Small intestine (tissue), 7 donors: ENCODE data around the gene ALDH6A1. TPM values are rescaled to one million over a fixed set of nuclear protein-coding genes. Genes with fewer than 3 reads are reported as not detected.

ENCODE experiments used
- DNase-seq, 2 donors: peaks; one replicate each; pipeline versions ENCODE4 v3.0.0 to v3.0.0-alpha.2; 2013
- FAIRE-seq: peaks from 2 replicates; lab custom pipeline; 2012; peaks lifted over from hg19 to GRCh38; lab: Jason Lieb, UNC
- H3K27ac ChIP-seq, 3 donors: one replicate each; pipeline ENCODE4 v1.5.1; 2013; ENCODE audit warnings: low read length in 2 of 3, mild to moderate bottlenecking in 2 of 3, control low read depth in 1 of 3, inconsistent platforms in 1 of 3, low read depth in 1 of 3, moderate library complexity in 1 of 3
- H3K27me3 ChIP-seq, 3 donors: one replicate each; pipeline ENCODE4 v1.6.1; 2013; ENCODE audit warnings: low read length in 3 of 3, inconsistent platforms in 1 of 3; ENCODE audit not compliant: control insufficient read depth in 3 of 3, insufficient read depth in 3 of 3
- H3K36me3 ChIP-seq, 3 donors: one replicate each; pipeline ENCODE4 v1.6.1; 2013; ENCODE audit warnings: low read length in 3 of 3, inconsistent platforms in 1 of 3, low read depth in 1 of 3, mild to moderate bottlenecking in 1 of 3, moderate library complexity in 1 of 3; ENCODE audit not compliant: control insufficient read depth in 3 of 3, insufficient read depth in 2 of 3
- H3K4me1 ChIP-seq, 3 donors: one replicate each; pipeline ENCODE4 v1.6.1; 2013; ENCODE audit warnings: low read length in 2 of 3, inconsistent platforms in 1 of 3, low read depth in 1 of 3, mild to moderate bottlenecking in 1 of 3, moderate library complexity in 1 of 3; ENCODE audit not compliant: control insufficient read depth in 3 of 3, insufficient read depth in 2 of 3
- H3K4me3 ChIP-seq, 3 donors: one replicate each; pipeline ENCODE4 v1.5.1; 2013; ENCODE audit warnings: low read length in 3 of 3, control low read depth in 1 of 3, inconsistent platforms in 1 of 3, low read depth in 1 of 3, mild to moderate bottlenecking in 1 of 3, moderate library complexity in 1 of 3
- H3K9me3 ChIP-seq, 2 donors: one replicate each; pipeline ENCODE4 v1.6.1; 2013; ENCODE audit warnings: low read depth in 1 of 2, low read length in 1 of 2; ENCODE audit not compliant: control insufficient read depth in 2 of 2, insufficient read depth in 1 of 2
- WGBS, 3 donors: extraction: QIAGEN DNeasy Blood & Tissue Kit; methylation state at CpG; one replicate each; pipeline ENCODE4 v1.1.7; 2013; 5-methylcytosine and 5-hydroxymethylcytosine counted together
- polyA plus RNA-seq, 4 donors: library from polyadenylated mRNA; stranded (reverse) in 3 of 4; unstranded in 1 of 4; fragments of 200-250 nt in 3 of 4; fragments of 120-200 nt in 1 of 4; gene quantifications; one replicate each; pipeline versions ENCODE4 v1.2.1 to v1.2.3, GENCODE V29; 2013
- donor health status: healthy with polysubstance abuse.
- donor health status: control.
- donor health status: control.
- donor health status: Bipolar disorder and iron deficiency.
- donor health status: healthy.

Gene ALDH6A1
- polyA plus RNA-seq, 4 donors = 15.8 to 56.4 (median 30.5) TPM

DNA sequence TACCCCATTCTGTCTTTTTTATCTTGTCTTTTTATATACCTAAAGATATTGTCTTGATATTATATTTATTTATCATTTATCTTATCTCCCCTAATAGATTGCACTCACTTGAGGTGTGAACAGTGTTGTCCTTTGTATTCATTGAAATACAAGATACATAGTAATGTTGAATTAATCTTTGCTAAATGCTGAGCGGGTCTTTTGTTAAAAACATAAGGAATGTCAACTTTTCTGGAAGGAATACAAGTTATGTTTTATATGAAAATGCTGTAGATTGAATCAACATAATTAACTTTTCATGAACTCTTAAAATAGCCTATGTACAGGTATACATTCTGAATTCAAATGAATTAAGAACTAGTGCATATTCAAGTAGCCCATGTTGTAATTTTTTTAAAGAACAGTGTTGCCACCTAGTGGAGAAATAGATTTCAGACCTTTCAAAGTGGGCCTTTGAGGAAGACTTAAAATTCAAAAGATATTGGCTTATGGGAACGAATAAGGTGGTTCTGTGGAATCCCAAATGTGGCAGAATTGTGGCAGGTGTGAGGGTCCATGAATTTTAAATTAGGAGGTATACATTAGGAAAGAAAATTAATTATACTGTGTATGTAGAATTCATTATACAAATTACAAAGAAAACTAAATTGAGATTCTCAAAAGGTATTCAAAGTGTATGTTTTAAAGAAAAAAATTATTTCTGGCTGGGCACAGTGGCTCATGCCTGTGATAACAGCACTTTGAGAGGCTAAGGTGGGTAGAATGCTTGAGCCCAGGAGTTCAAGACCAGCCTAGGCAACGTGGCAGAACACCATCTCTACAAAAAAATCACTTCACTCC is 46.0 kb downstream of the ALDH6A1 start:
- WGBS, 3 donors = 58 to 66% (median 62%) methylated on average over 3 of the region's 3 CpGs
- peak; percentile 82 for FAIRE-seq
- H3K27me3 ChIP-seq = no peaks in the 10 kb centered on the region
- peak; percentile 70 to 77 for DNase-seq
- no peak overlapping the region for H3K27ac ChIP-seq
- H3K36me3 ChIP-seq = peaks cover 0 to 6% (median 0%) of the 10 kb centered on the region in 3 donors
- H3K9me3 ChIP-seq = no peaks in the 10 kb centered on the region
- H3K4me1 ChIP-seq = no peaks in the 10 kb centered on the region
- H3K4me3 ChIP-seq = no peak overlapping the region

DNA sequence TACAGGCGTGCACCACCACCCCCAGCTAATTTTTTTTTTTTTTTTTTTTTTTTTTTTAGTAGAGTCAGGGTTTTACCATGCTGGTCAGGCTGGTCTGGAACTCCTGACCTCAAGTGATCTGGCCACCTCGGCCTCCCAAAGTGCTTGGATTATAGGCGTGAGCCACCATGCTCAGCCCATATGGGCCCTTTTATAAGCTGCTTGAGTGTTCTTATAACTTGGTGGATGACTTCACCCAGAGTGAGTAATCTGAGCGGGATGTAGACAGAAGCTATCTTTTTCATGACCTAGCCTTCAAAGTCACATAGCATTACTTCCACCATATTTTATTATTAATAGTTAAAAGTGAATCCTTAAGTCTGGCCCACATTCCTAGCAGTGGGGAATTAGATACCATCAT is 48.7 kb downstream of the ALDH6A1 start:
- DNase-seq (no peak), FAIRE-seq (no peak)
- no peaks in the 10 kb centered on the region for H3K4me1 ChIP-seq
- H3K27me3 ChIP-seq = no peaks in the 10 kb centered on the region
- WGBS, 3 donors = 92 to 97% (median 94%) methylated on average over 4 of the region's 4 CpGs
- H3K9me3 ChIP-seq = no peaks in the 10 kb centered on the region
- H3K36me3 ChIP-seq = peaks cover 0 to 3% (median 0%) of the 10 kb centered on the region in 3 donors
- H3K4me3 ChIP-seq = no peak overlapping the region
- H3K27ac ChIP-seq = no peak overlapping the region

DNA sequence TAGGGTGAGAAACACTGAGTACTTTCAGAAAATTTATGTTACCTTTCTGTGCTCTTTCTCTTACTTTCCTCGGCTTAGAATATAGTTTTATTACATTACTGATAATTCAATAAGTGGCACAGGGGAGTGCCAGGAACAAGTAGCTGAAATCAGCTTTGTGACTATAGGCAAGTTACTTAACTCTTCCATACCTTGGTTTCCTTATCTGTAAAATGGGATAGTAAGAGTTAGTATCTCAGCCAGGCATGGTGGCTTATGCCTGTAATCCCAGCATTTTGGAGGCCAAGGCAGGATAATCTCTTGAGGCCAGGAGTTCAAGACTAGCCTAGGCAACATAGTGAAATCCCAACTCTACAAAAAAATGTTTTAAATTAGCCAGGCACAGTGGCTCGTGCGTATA is 49.7 kb downstream of the ALDH6A1 start:
- H3K4me3 ChIP-seq = no peak overlapping the region
- H3K36me3 ChIP-seq = peaks cover 0 to 3% (median 0%) of the 10 kb centered on the region in 3 donors
- FAIRE-seq (no peak), DNase-seq (no peak)
- no peaks in the 10 kb centered on the region for H3K27me3 ChIP-seq
- no peak overlapping the region for H3K27ac ChIP-seq
- 78 to 86% (median 84%) methylated on average over 3 of the region's 3 CpGs for WGBS, 3 donors
- H3K4me1 ChIP-seq = no peaks in the 10 kb centered on the region
- no peaks in the 10 kb centered on the region for H3K9me3 ChIP-seq

DNA sequence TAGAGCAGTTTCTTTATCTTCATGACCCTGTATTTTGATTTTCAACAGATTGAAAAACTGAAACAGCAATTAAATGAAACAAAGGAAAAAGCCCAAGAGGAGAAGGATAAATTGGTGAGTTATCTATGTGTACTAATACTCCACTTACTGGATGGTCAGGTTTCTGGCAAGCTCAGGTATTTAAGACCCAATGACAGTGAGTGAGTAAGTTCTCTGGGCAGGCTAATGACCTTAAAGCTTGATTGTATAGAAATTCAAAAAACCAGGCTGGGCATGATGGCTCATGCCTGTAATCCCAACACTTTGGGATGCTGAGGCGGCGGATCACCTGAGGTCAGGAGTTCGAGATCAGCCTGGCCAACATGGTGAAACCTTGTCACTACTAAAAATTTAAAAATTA is 55.1 kb downstream of the ALDH6A1 start:
- Histone ChIP-seq H3K27me3 (no peaks in the 10 kb centered on the region), H3K4me1 (peaks cover 0 to 9% (median 0%) of the 10 kb centered on the region in 3 donors), H3K9me3 (no peaks in the 10 kb centered on the region), H3K27ac (peak overlapping the region in 1 of 3 donors; percentile 54), H3K4me3 (no peak overlapping the region), H3K36me3 (no peaks in the 10 kb centered on the region)
- 94 to 99% (median 95%) methylated on average over 3 of the region's 3 CpGs for WGBS, 3 donors
- DNase-seq (peak in 1 of 2 donors; percentile 22), FAIRE-seq (no peak)

DNA sequence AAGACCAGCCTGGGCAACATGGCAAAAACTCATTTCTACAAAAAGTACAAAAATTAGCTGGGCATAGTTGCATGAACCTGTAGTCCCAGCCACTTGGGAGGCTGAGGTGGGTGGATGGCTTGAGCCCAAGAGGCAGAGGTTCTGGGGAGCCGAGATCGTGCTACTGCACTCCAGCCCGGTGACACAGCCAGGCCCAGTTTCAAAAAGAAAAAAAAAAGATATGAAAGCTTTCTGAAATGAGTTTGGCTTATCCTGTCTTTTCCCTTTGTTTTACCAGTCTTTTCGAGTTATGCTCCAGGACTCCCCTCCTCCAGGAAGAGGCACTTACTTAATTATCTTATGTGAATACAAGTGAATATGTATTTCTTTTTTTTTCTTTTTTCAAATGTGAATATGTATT is 61.9 kb downstream of the ALDH6A1 start:
- Histone ChIP-seq H3K4me3 (no peak overlapping the region), H3K36me3 (no peaks in the 10 kb centered on the region), H3K9me3 (no peaks in the 10 kb centered on the region), H3K27me3 (no peaks in the 10 kb centered on the region), H3K4me1 (peaks cover 0 to 4% (median 3%) of the 10 kb centered on the region in 3 donors), H3K27ac (no peak overlapping the region)
- no peak for DNase-seq
- 89 to 99% (median 89%) methylated on average over 4 of the region's 4 CpGs for WGBS, 3 donors
- no peak for FAIRE-seq

DNA sequence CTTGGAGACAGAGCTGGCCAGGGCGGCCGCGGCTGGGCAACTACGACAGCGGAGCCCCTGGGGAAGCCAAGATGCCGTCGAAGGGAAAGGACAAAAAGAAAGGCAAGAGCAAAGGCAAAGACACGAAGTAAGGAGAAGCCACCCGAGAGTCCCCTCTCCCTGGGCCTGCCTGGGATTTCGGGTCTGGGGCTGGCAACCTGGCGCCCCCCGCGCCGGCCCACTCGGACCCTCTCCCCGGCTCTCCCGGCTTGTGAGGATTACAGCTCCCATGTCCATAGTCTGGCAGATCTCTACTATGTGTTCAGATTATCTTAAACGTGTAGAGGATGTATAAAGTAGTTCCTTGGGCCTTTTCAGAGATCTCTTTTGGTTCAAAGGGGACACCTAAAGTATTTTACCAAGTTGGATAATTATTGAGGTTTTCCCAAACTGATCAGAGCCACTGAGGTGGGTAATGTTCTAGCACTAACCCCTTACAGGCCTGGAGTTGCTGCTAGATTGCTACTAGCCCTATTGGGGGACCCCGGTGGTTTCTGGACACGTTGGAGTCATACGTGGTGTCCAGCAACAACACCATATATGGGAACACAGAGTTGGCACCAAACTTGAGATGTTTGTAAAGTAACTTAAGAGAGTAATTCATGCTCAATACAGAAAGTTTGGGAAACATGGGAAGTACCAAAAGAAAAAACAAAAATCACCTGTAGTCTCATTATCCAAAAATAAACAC is 64.7 kb downstream of the ALDH6A1 start:
- H3K27ac ChIP-seq = peak overlapping the region; percentile 91 to 100 (median 97)
- FAIRE-seq = no peak
- WGBS, 3 donors = 9 to 12% (median 11%) methylated on average over 20 to 21 of the region's 21 CpGs
- no peaks in the 10 kb centered on the region for H3K9me3 ChIP-seq
- no peaks in the 10 kb centered on the region for H3K36me3 ChIP-seq
- no peak for DNase-seq
- H3K4me1 ChIP-seq = peaks cover 0 to 4% (median 3%) of the 10 kb centered on the region in 3 donors
- peak overlapping the region; percentile 69 to 88 (median 78) for H3K4me3 ChIP-seq
- no peaks in the 10 kb centered on the region for H3K27me3 ChIP-seq

DNA sequence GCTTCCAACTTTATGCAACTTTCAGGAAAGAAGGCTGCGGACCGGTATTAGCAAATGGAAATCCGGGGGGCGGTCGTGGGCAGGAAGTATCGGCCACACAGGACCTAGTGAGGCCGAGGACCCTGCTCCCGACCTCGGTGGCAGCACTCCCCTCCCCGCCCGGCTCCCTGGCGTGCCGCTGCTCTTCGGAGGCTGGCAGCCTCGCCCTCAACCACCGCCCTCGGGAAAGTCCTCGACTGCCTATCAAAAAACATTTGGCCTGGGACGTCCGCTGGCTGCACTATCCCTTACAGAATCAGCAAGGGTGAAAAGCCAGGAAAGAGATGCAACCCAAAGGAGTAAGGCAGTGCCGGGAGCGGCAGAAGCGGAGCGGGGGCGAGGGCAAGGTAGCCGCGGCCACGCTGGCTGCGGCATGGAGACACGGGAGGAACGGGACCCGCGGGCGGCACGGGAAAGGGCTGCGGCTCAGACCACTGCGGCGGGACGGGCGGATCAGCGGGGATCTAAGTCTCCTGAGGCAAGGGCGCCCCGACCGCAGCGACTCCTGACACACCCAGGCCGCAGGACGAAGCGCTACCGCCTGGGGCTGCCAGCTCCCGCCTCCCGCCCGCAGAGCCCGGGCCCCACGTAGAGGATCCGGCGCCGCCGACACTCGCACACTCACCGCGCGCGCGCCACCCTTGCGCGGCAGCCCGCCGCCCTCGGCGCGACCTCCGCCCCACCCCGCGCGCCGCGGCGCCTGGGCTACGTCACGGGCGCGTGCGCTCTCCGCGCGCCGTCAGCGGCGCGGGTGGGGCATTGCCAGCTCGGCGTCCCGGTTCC is 65.5 kb downstream of the ALDH6A1 start, which contains the start of the genes BBOF1 and ENTPD5:
Gene BBOF1 (plus strand): TSS at position 764 of the 822 bp plus-strand sequence. CDS start 130 bp downstream, outside the sequence.
Gene ENTPD5 (minus strand): TSS at position 703 of the 822 bp plus-strand sequence. CDS start 31,186 bp downstream, outside the sequence.
- no peak for FAIRE-seq
- H3K27me3 ChIP-seq = no peaks in the 10 kb centered on the region
- H3K9me3 ChIP-seq = no peaks in the 10 kb centered on the region
- H3K4me1 ChIP-seq = peaks cover 3 to 8% (median 4%) of the 10 kb centered on the region in 3 donors
- peak within 1 kb of the TSS; percentile 69 to 88 (median 85) for H3K4me3 ChIP-seq
- H3K27ac ChIP-seq = peak within 1 kb of the TSS; percentile 97 to 100 (median 97)
- peak; percentile 87 to 95 for DNase-seq
- no peaks in the 10 kb centered on the region for H3K36me3 ChIP-seq
- 0% methylated on average over 66 to 93 of the region's 93 CpGs for WGBS, 3 donors
